Loucy (cell line): Measurements from ENCODE around the gene ELMO2.

Experiments
- H2AFZ ChIP-seq: fragments of 200-600 bp; sonication (generic); 2 replicates; pipeline ENCODE4 v1.6.0; 2016; ENCODE audit warnings: antibody characterized with exemption, mild to moderate bottlenecking, low read length, moderate library complexity
- H3F3A ChIP-seq: fragments of 200-600 bp; 2 replicates; pipeline ENCODE4 v1.6.0; 2016; ENCODE audit warnings: antibody characterized with exemption, low read depth, mild to moderate bottlenecking
- H3K27me3 ChIP-seq: fragments of 200-600 bp; sonication (generic); 2 replicates; pipeline ENCODE4 v1.6.1; 2014; ENCODE audit warnings: low read length, mild to moderate bottlenecking; ENCODE audit not compliant: insufficient read depth, poor library complexity, severe bottlenecking
- H3K36me3 ChIP-seq: fragments of 200-600 bp; sonication (generic); 2 replicates; pipeline ENCODE4 v1.6.1; 2016; ENCODE audit warnings: low read length; ENCODE audit not compliant: insufficient read depth
- H3K4me1 ChIP-seq: fragments of 200-600 bp; sonication (generic); 2 replicates; pipeline ENCODE4 v1.5.1; 2014; ENCODE audit warnings: low read length, mild to moderate bottlenecking; ENCODE audit not compliant: insufficient read depth, poor library complexity, severe bottlenecking
- H3K4me2 ChIP-seq: fragments of 200-600 bp; sonication (generic); 2 replicates; pipeline ENCODE4 v1.6.0; 2014; ENCODE audit warnings: antibody characterized with exemption, low read length, low read depth, mild to moderate bottlenecking; ENCODE audit not compliant: poor library complexity, severe bottlenecking
- H3K4me3 ChIP-seq: fragments of 200-600 bp; sonication (generic); 2 replicates; pipeline ENCODE4 v1.5.1; 2014; ENCODE audit warnings: low read length, mild to moderate bottlenecking, mixed read lengths; ENCODE audit not compliant: poor library complexity, severe bottlenecking
- H3K79me2 ChIP-seq: fragments of 200-600 bp; sonication (generic); 2 replicates; pipeline ENCODE4 v1.6.1; 2014; ENCODE audit warnings: low read length; ENCODE audit not compliant: insufficient read depth
- H3K9ac ChIP-seq: fragments of 200-600 bp; sonication (generic); 2 replicates; pipeline ENCODE4 v1.6.0; 2014; ENCODE audit warnings: mild to moderate bottlenecking, low read depth, low read length, moderate library complexity; ENCODE audit not compliant: poor library complexity, severe bottlenecking
- H3K9me2 ChIP-seq: fragments of 200-600 bp; sonication (generic); replicated peaks from 2 replicates; pipeline ENCODE4 v1.6.1; 2016; ENCODE audit warnings: low read depth, low read length, mixed read lengths
- H3K9me3 ChIP-seq: fragments of 200-600 bp; sonication (generic); 2 replicates; pipeline ENCODE4 v1.6.1; 2014; ENCODE audit warnings: mild to moderate bottlenecking, antibody characterized with exemption, low read length, low read depth; ENCODE audit not compliant: insufficient read depth
- H4K20me1 ChIP-seq: fragments of 200-600 bp; sonication (generic); 2 replicates; pipeline ENCODE4 v1.6.0; 2014; ENCODE audit warnings: antibody characterized with exemption, low read length, mild to moderate bottlenecking; ENCODE audit not compliant: insufficient read depth, poor library complexity, severe bottlenecking
- EZH2phosphoT487 ChIP-seq: fragments of 200-600 bp; IDR thresholded peaks from 2 replicates; pipeline ENCODE4 v1.6.1; 2018; ENCODE audit warnings: antibody characterized with exemption, mild to moderate bottlenecking, moderate library complexity, borderline replicate concordance
- TF ChIP-seq, protein P1 (sequence below): fragments of 200-600 bp; sonication (generic); conservative IDR thresholded peaks from 2 replicates; pipeline ENCODE4 v1.5.1; 2014; ENCODE audit warnings: mild to moderate bottlenecking, antibody characterized with exemption, low read length

Gene ELMO2

DNA sequence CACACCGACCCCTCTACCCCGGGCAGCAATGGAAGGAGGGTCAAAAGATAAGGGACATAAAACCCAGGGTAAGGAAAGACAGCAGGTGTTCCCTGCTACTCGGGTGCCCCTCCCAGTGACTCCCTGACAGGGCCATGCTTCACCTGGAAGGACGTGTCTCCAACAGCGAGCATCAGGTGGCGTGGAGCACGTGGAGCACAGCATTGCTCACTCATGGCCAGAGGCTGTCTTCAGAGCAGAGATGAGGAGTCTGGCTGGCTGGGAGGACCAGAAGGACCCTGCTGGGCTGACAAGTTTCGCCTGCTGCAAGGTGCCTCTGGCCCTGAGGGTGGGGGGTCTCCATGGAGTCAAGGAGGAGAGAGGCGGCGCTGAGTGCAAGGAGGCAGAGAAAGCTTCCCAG is 82.9 kb downstream of the ELMO2 start:
- Histone ChIP-seq H3K79me2 (no peaks in the 10 kb centered on the region), H3K4me1 (no peaks in the 10 kb centered on the region), H2AFZ (no peak overlapping the region), H3K9me2 (no peaks in the 10 kb centered on the region), H3K36me3 (no peaks in the 10 kb centered on the region), H3K27me3 (no peaks in the 10 kb centered on the region), H3K4me3 (no peak overlapping the region), H4K20me1 (no peaks in the 10 kb centered on the region), H3K9me3 (no peaks in the 10 kb centered on the region), H3K4me2 (no peak overlapping the region), H3K9ac (no peak overlapping the region), H3F3A (no peaks in the 10 kb centered on the region)
- TF ChIP-seq, protein P1, sequence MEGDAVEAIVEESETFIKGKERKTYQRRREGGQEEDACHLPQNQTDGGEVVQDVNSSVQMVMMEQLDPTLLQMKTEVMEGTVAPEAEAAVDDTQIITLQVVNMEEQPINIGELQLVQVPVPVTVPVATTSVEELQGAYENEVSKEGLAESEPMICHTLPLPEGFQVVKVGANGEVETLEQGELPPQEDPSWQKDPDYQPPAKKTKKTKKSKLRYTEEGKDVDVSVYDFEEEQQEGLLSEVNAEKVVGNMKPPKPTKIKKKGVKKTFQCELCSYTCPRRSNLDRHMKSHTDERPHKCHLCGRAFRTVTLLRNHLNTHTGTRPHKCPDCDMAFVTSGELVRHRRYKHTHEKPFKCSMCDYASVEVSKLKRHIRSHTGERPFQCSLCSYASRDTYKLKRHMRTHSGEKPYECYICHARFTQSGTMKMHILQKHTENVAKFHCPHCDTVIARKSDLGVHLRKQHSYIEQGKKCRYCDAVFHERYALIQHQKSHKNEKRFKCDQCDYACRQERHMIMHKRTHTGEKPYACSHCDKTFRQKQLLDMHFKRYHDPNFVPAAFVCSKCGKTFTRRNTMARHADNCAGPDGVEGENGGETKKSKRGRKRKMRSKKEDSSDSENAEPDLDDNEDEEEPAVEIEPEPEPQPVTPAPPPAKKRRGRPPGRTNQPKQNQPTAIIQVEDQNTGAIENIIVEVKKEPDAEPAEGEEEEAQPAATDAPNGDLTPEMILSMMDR: no peak
- TF ChIP-seq EZH2phosphoT487: no peak

GRCh38 chr20:46322641-46323040 is 83.8 kb downstream of the ELMO2 start:
- H3K4me2 ChIP-seq: no peak overlapping the region
- no peaks in the 10 kb centered on the region for H3K9me3 ChIP-seq
- no peaks in the 10 kb centered on the region for H4K20me1 ChIP-seq
- H2AFZ ChIP-seq: no peak overlapping the region
- H3F3A ChIP-seq: no peaks in the 10 kb centered on the region
- no peak for TF ChIP-seq EZH2phosphoT487
- TF ChIP-seq, protein P1: no peak
- no peaks in the 10 kb centered on the region for H3K27me3 ChIP-seq
- H3K9ac ChIP-seq: no peak overlapping the region
- H3K4me3 ChIP-seq: no peak overlapping the region
- no peaks in the 10 kb centered on the region for H3K36me3 ChIP-seq
- H3K4me1 ChIP-seq: no peaks in the 10 kb centered on the region
- no peaks in the 10 kb centered on the region for H3K79me2 ChIP-seq
- no peaks in the 10 kb centered on the region for H3K9me2 ChIP-seq

DNA sequence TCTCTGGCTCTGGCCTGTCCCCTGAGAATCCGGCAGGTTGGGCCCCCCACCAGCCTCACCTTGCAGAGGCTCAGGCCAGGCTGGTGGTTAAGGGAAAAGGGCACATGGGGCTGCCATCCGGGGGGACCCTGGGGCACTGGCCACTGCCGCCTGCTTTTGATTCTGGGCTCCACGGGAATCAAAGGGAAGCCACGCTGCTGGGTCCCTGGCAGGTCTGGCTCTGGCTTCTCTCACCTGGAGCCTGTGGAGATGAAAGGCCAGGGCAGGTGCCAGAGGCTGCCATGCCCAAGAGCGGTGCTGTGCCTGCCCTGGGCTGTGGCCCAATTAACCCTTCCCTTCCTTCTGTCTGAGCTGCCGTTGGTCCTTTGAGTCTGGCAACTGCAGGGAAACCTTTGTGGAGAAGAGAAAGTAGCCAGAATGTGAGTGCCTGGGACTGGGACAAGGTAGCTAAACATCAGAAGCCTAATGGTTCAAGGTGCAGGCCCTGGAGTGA is 88.7 kb downstream of the ELMO2 start:
- Histone ChIP-seq H3K4me3 (no peak overlapping the region), H2AFZ (no peak overlapping the region), H3K9me3 (no peaks in the 10 kb centered on the region), H3K9ac (no peak overlapping the region), H3K36me3 (no peaks in the 10 kb centered on the region), H3K79me2 (no peaks in the 10 kb centered on the region), H4K20me1 (no peaks in the 10 kb centered on the region), H3K4me2 (no peak overlapping the region), H3F3A (no peaks in the 10 kb centered on the region), H3K9me2 (no peaks in the 10 kb centered on the region), H3K27me3 (no peaks in the 10 kb centered on the region), H3K4me1 (no peaks in the 10 kb centered on the region)
- no peak for TF ChIP-seq EZH2phosphoT487
- TF ChIP-seq, protein P1: no peak
